Smooth muscle cell (in vitro differentiated cells): ENCODE results near the gene ECT2L. TPM values are rescaled to one million over a fixed set of nuclear protein-coding genes. Genes with fewer than 3 reads are reported as not detected.
"Not testable (repeated sequence)": the region's sequence is repeated elsewhere in the genome, so short reads cannot be mapped to it uniquely, and the experiment has no call there.

Experiments
- DNase-seq: peaks from one replicate; lab custom pipeline; 2025; ENCODE audit not compliant: unreplicated experiment; lab: John Stamatoyannopoulos, UW
- H2AFZ ChIP-seq: fragments of 200-600 bp; sonication (generic); 2 replicates; pipeline ENCODE4 v1.6.0; 2016; ENCODE audit warnings: antibody characterized with exemption, low read depth, mild to moderate bottlenecking
- H3F3A ChIP-seq: fragments of 200-600 bp; sonication (generic); 2 replicates; pipeline ENCODE4 v1.6.0; 2017; ENCODE audit warnings: antibody characterized with exemption, low read depth
- H3K27ac ChIP-seq: fragments of 200-600 bp; sonication (generic); 2 replicates; pipeline ENCODE4 v1.5.1; 2016; ENCODE audit warnings: low read depth, mild to moderate bottlenecking
- H3K27me3 ChIP-seq: fragments of 200-600 bp; sonication (generic); 2 replicates; pipeline ENCODE4 v1.6.1; 2016; ENCODE audit warnings: low read depth, mild to moderate bottlenecking
- H3K36me3 ChIP-seq: fragments of 200-600 bp; sonication (generic); 2 replicates; pipeline ENCODE4 v1.5.1; 2016; ENCODE audit warnings: low read depth
- H3K4me1 ChIP-seq: fragments of 200-600 bp; sonication (generic); 2 replicates; pipeline ENCODE4 v1.5.1; 2016; ENCODE audit warnings: low read depth
- H3K4me2 ChIP-seq: fragments of 200-600 bp; sonication (generic); 2 replicates; pipeline ENCODE4 v1.6.0; 2016; ENCODE audit warnings: mild to moderate bottlenecking
- H3K4me3 ChIP-seq: fragments of 200-600 bp; sonication (generic); 2 replicates; pipeline ENCODE4 v1.5.1; 2016; ENCODE audit warnings: mild to moderate bottlenecking
- H3K79me2 ChIP-seq: fragments of 200-600 bp; sonication (generic); 2 replicates; pipeline ENCODE4 v1.6.0; 2016; ENCODE audit warnings: low read depth, mild to moderate bottlenecking
- H3K9ac ChIP-seq: fragments of 200-600 bp; sonication (generic); 2 replicates; pipeline ENCODE4 v1.6.0; 2016; ENCODE audit warnings: low read depth
- H3K9me3 ChIP-seq: fragments of 200-600 bp; sonication (generic); replicated peaks from 2 replicates; pipeline ENCODE4 v1.5.1; 2016; ENCODE audit warnings: low read depth
- H4K20me1 ChIP-seq: fragments of 200-600 bp; sonication (generic); 2 replicates; pipeline ENCODE4 v1.6.0; 2016; ENCODE audit warnings: low read depth
- CTCF ChIP-seq: fragments of 200-600 bp; sonication (generic); IDR thresholded peaks from 2 replicates; pipeline ENCODE4 v1.5.1; 2017; ENCODE audit warnings: borderline replicate concordance, mild to moderate bottlenecking, antibody characterized with exemption; ENCODE audit not compliant: insufficient read depth, poor library complexity, severe bottlenecking
- WGBS: methylation state at CpG from one replicate; pipeline ENCODE4 v1.1.7; 2016; ENCODE audit warnings: low lambda C conversion rate; 5-methylcytosine and 5-hydroxymethylcytosine counted together
- polyA plus RNA-seq: library from polyadenylated mRNA; unstranded; fragments of >200 nt; fragmentation: Nextera tagmentation; extraction: Ambion mirVana; gene quantifications from 2 replicates; pipeline ENCODE4 v1.2.1, GENCODE V29; 2016
- total RNA-seq: library from RNA; depleted of rRNA; stranded (reverse); fragments of >200 nt; gene quantifications from 2 replicates; pipeline ENCODE4 v1.2.3, GENCODE V29; 2014

ECT2L gene
- total and polyA plus RNA-seq, 2 experiments from 2014 or later: 0.14 TPM; not detected in 1

- H4K20me1 ChIP-seq: no peaks in the 10 kb centered on the region
- H3F3A ChIP-seq: no peaks in the 10 kb centered on the region
- H3K27ac ChIP-seq: no peak overlapping the region
- no peak for DNase-seq
- H3K4me3 ChIP-seq: no peak overlapping the region
- TF ChIP-seq CTCF: no peak
- no peak overlapping the region for H3K4me2 ChIP-seq
- no peak overlapping the region for H2AFZ ChIP-seq
- no peaks in the 10 kb centered on the region for H3K9me3 ChIP-seq
- no peaks in the 10 kb centered on the region for H3K4me1 ChIP-seq
- no peaks in the 10 kb centered on the region for H3K27me3 ChIP-seq
- peaks cover 18% of the 10 kb centered on the region for H3K36me3 ChIP-seq
- H3K9ac ChIP-seq: no peak overlapping the region
- H3K79me2 ChIP-seq: no peaks in the 10 kb centered on the region
Observed at GRCh38 chr6:138923561-138923960, 127.7 kb downstream of the ECT2L start.

- Histone ChIP-seq H3K27me3 (no peaks in the 10 kb centered on the region), H3K36me3 (peaks cover 6% of the 10 kb centered on the region), H3K79me2 (no peaks in the 10 kb centered on the region), H3K9me3 (no peaks in the 10 kb centered on the region), H3K4me1 (no peaks in the 10 kb centered on the region), H3K4me3 (no peak overlapping the region), H3F3A (no peaks in the 10 kb centered on the region), H3K4me2 (no peak overlapping the region), H4K20me1 (no peaks in the 10 kb centered on the region), H2AFZ (no peak overlapping the region), H3K9ac (no peak overlapping the region), H3K27ac (no peak overlapping the region)
- DNase-seq: no peak
- no peak for TF ChIP-seq CTCF
- 93% methylated on average over 2 of the region's 2 CpGs for WGBS
Observed at GRCh38 chr6:138925806-138926205, 129.9 kb downstream of the ECT2L start.

- Histone ChIP-seq H4K20me1 (no peaks in the 10 kb centered on the region), H3F3A (no peaks in the 10 kb centered on the region), H2AFZ (no peak overlapping the region), H3K9me3 (no peaks in the 10 kb centered on the region), H3K36me3 (peaks cover 3% of the 10 kb centered on the region), H3K4me3 (no peak overlapping the region), H3K4me2 (no peak overlapping the region), H3K9ac (no peak overlapping the region), H3K79me2 (no peaks in the 10 kb centered on the region), H3K27me3 (no peaks in the 10 kb centered on the region), H3K27ac (no peak overlapping the region), H3K4me1 (no peaks in the 10 kb centered on the region)
- no peak for DNase-seq
- 97% methylated on average over 3 of the region's 3 CpGs for WGBS
- no peak for TF ChIP-seq CTCF
Observed at GRCh38 chr6:138926579-138926978, 130.7 kb downstream of the ECT2L start.

- H3K4me2 ChIP-seq: no peak overlapping the region
- peaks cover 3% of the 10 kb centered on the region for H3K36me3 ChIP-seq
- no peak overlapping the region for H3K9ac ChIP-seq
- no peaks in the 10 kb centered on the region for H3F3A ChIP-seq
- H3K27me3 ChIP-seq: no peaks in the 10 kb centered on the region
- no peaks in the 10 kb centered on the region for H3K4me1 ChIP-seq
- no peak for TF ChIP-seq CTCF
- no peaks in the 10 kb centered on the region for H4K20me1 ChIP-seq
- H3K79me2 ChIP-seq: no peaks in the 10 kb centered on the region
- H3K4me3 ChIP-seq: no peak overlapping the region
- H3K9me3 ChIP-seq: no peaks in the 10 kb centered on the region
- no peak overlapping the region for H2AFZ ChIP-seq
- 93% methylated on average over 1 of the region's 1 CpG for WGBS
- no peak overlapping the region for H3K27ac ChIP-seq
- DNase-seq: no peak
Observed at GRCh38 chr6:138931660-138932059, 135.8 kb downstream of the ECT2L start.

GRCh38 chr6:138936873-138937272, 141.0 kb downstream of the ECT2L start:
- 96% methylated on average over 1 of the region's 1 CpG for WGBS
- H3K4me3 ChIP-seq, H2AFZ ChIP-seq, H3K9me3 ChIP-seq, H4K20me1 ChIP-seq, H3K27me3 ChIP-seq, H3K79me2 ChIP-seq, H3K4me1 ChIP-seq, H3F3A ChIP-seq, H3K36me3 ChIP-seq, H3K4me2 ChIP-seq, DNase-seq, H3K27ac ChIP-seq, H3K9ac ChIP-seq: not testable (repeated sequence)
